Measurements from ENCODE around the gene TARS3. TPM values are rescaled to one million over a fixed set of nuclear protein-coding genes. Genes with fewer than 3 reads are reported as not detected.
"Not testable (repeated sequence)": the region's sequence is repeated elsewhere in the genome, so short reads cannot be mapped to it uniquely, and the experiment has no call there.

TARS3 gene
- total RNA-seq: 19.5 and 21.5 TPM in 2 replicates
- long read RNA-seq, partial matches to known transcripts: 3 of 5 reads
- long read RNA-seq, other reads (novel, unspliced or antisense): 2 of 5 reads

GRCh38 chr15:101723874-101724674 lies at the start of gene TARS3:
TARS3 (minus strand) TSS chr15:101724473; CDS start chr15:101724387, 86 bp downstream.
- peak within 1 kb of the TSS; percentile 14 for H3K27ac Mint-ChIP-seq
- peaks cover 18% of the 10 kb centered on the region for H3K36me3 Mint-ChIP-seq (ENCODE audit: insufficient read depth)
- H3K4me3 Mint-ChIP-seq (ENCODE audit: low read depth): peak within 1 kb of the TSS; percentile 80
- no peaks in the 10 kb centered on the region for H3K9me3 Mint-ChIP-seq (ENCODE audit: low read depth)
- TF ChIP-seq CTCF (IDR thresholded peaks at IDR 0.05; ENCODE audit: unreplicated experiment): peak; percentile 29
- H3K4me1 Mint-ChIP-seq (ENCODE audit: low read depth): peaks cover 7% of the 10 kb centered on the region
- DNase-seq (ENCODE audit: low spot score, unreplicated experiment): peak; percentile 90
- no peaks in the 10 kb centered on the region for H3K27me3 Mint-ChIP-seq

- no peak overlapping the region for H3K27ac Mint-ChIP-seq
- H3K9me3 Mint-ChIP-seq (ENCODE audit: low read depth): no peaks in the 10 kb centered on the region
- peak; percentile 42 for TF ChIP-seq CTCF (IDR thresholded peaks at IDR 0.05; ENCODE audit: unreplicated experiment)
- no peaks in the 10 kb centered on the region for H3K4me1 Mint-ChIP-seq (ENCODE audit: low read depth)
- H3K36me3 Mint-ChIP-seq (ENCODE audit: insufficient read depth): no peaks in the 10 kb centered on the region
- H3K27me3 Mint-ChIP-seq: peaks cover 36% of the 10 kb centered on the region
- no peak for DNase-seq (ENCODE audit: low spot score, unreplicated experiment)
- no peak overlapping the region for H3K4me3 Mint-ChIP-seq (ENCODE audit: low read depth)
Measured at GRCh38 chr15:101773496-101774100, 49.3 kb upstream of the TARS3 start.

- H3K27ac Mint-ChIP-seq: no peak overlapping the region
- peaks cover 36% of the 10 kb centered on the region for H3K27me3 Mint-ChIP-seq
- H3K36me3 Mint-ChIP-seq (ENCODE audit: insufficient read depth): no peaks in the 10 kb centered on the region
- no peak overlapping the region for H3K4me3 Mint-ChIP-seq (ENCODE audit: low read depth)
- no peaks in the 10 kb centered on the region for H3K9me3 Mint-ChIP-seq (ENCODE audit: low read depth)
- DNase-seq (ENCODE audit: low spot score, unreplicated experiment): no peak
- H3K4me1 Mint-ChIP-seq (ENCODE audit: low read depth): no peaks in the 10 kb centered on the region
- TF ChIP-seq CTCF (IDR thresholded peaks at IDR 0.05; ENCODE audit: unreplicated experiment): no peak
Measured at GRCh38 chr15:101772921-101773320, 48.6 kb upstream of the TARS3 start.

- not testable (repeated sequence) for H3K36me3 Mint-ChIP-seq (ENCODE audit: insufficient read depth); H3K27ac Mint-ChIP-seq; H3K4me1 Mint-ChIP-seq (ENCODE audit: low read depth); H3K9me3 Mint-ChIP-seq (ENCODE audit: low read depth); H3K4me3 Mint-ChIP-seq (ENCODE audit: low read depth); H3K27me3 Mint-ChIP-seq; DNase-seq (ENCODE audit: low spot score, unreplicated experiment)
- peak; percentile 19 for TF ChIP-seq CTCF (IDR thresholded peaks at IDR 0.05; ENCODE audit: unreplicated experiment)
Measured at GRCh38 chr15:101767083-101767640, 42.9 kb upstream of the TARS3 start.

- Mint-ChIP-seq H3K4me3 (ENCODE audit: low read depth) (no peak overlapping the region), H3K36me3 (ENCODE audit: insufficient read depth) (no peaks in the 10 kb centered on the region), H3K4me1 (ENCODE audit: low read depth) (no peaks in the 10 kb centered on the region), H3K9me3 (ENCODE audit: low read depth) (no peaks in the 10 kb centered on the region), H3K27ac (peak overlapping the region; percentile 14), H3K27me3 (peaks cover 1% of the 10 kb centered on the region)
- no peak for DNase-seq (ENCODE audit: low spot score, unreplicated experiment)
- no peak for TF ChIP-seq CTCF (IDR thresholded peaks at IDR 0.05; ENCODE audit: unreplicated experiment)
Measured at GRCh38 chr15:101765772-101766456, 41.6 kb upstream of the TARS3 start.

- not testable (repeated sequence) for DNase-seq (ENCODE audit: low spot score, unreplicated experiment); H3K27me3 Mint-ChIP-seq; H3K27ac Mint-ChIP-seq; H3K9me3 Mint-ChIP-seq (ENCODE audit: low read depth); H3K4me1 Mint-ChIP-seq (ENCODE audit: low read depth); H3K4me3 Mint-ChIP-seq (ENCODE audit: low read depth); H3K36me3 Mint-ChIP-seq (ENCODE audit: insufficient read depth)
Measured at GRCh38 chr15:101765340-101765671, 41.0 kb upstream of the TARS3 start.

GRCh38 chr15:101764669-101765339 lies 40.5 kb upstream of the TARS3 start:
- H3K9me3 Mint-ChIP-seq (ENCODE audit: low read depth); H3K4me1 Mint-ChIP-seq (ENCODE audit: low read depth); H3K27me3 Mint-ChIP-seq; H3K4me3 Mint-ChIP-seq (ENCODE audit: low read depth); DNase-seq (ENCODE audit: low spot score, unreplicated experiment); H3K27ac Mint-ChIP-seq; H3K36me3 Mint-ChIP-seq (ENCODE audit: insufficient read depth): not testable (repeated sequence)
